ENCODE measurements around the gene KAT14.
"Not testable (repeated sequence)": the region's sequence is repeated elsewhere in the genome, so short reads cannot be mapped to it uniquely, and the experiment has no call there.

KAT14 gene, protein sequence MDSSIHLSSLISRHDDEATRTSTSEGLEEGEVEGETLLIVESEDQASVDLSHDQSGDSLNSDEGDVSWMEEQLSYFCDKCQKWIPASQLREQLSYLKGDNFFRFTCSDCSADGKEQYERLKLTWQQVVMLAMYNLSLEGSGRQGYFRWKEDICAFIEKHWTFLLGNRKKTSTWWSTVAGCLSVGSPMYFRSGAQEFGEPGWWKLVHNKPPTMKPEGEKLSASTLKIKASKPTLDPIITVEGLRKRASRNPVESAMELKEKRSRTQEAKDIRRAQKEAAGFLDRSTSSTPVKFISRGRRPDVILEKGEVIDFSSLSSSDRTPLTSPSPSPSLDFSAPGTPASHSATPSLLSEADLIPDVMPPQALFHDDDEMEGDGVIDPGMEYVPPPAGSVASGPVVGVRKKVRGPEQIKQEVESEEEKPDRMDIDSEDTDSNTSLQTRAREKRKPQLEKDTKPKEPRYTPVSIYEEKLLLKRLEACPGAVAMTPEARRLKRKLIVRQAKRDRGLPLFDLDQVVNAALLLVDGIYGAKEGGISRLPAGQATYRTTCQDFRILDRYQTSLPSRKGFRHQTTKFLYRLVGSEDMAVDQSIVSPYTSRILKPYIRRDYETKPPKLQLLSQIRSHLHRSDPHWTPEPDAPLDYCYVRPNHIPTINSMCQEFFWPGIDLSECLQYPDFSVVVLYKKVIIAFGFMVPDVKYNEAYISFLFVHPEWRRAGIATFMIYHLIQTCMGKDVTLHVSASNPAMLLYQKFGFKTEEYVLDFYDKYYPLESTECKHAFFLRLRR

DNA sequence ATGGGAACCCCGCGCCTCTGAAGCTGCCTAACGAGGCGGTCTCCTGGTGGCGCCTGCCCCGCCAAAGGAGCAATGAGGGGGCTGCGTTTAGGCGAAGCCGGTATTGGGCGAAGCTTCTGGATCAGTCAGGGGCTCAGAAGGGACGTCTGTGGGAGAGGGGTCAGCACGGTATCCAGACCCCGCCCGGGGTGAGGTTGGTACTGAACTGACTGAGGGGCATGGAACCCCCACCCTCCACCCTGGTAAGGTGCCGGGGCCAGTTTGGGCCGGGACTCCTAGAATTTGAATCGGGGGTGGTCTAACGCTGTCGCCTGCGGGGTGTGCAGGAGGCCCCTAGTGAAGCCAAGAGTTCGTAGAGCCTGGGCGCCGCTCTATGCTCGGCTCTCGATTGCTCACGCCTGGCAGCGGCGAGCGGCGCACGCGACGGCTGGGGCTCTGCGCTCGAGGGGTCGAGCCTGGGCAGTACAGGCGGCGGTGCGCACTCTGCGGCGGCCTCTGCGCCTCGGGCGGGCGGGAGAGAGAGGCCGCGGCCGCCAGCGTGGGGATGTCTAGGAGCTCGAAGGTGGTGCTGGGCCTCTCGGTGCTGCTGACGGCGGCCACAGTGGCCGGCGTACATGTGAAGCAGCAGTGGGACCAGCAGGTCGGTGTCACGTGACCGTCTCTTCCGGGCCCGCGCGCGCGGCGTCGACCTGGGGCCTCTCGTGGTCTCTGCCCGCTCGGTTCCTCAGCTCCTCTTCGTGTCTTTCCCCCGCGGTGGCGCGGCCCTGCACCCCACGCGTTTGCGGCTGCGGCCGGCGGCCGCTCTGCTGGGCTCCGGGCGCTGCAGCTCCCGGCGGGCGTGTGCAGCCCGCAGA is at the start of gene KAT14, which contains the start of gene PET117:
Gene KAT14 (plus strand): TSS at position 452 of the 854 bp plus-strand sequence. CDS start 4,798 bp downstream, outside the sequence.
Gene PET117 (plus strand): TSS at position 452 of the 854 bp plus-strand sequence. CDS start 93 bp downstream, at position 545.
- DNase-seq, result peak; percentile 87

DNA sequence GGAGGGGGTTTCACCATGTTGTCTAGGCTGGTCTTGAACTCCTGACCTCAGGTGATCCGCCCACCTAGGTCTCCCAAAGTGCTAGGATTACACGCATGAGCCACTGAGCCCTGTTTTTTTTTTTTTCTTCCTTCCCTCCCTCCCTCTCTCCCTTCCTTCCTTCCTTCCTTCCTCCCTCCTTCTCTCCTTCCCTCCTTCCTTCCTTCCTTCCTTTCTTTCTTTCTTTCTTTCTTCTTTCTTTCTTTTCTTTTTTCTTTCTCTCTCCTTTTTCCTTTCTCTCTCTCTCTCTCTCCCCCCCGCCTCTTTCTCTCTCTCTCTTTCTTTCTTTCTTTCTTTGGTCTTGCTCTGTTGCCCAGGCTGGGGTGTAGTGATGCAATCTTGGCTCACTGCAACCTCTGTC is 49.4 kb upstream of the KAT14 start:
- not testable (repeated sequence) for DNase-seq

DNA sequence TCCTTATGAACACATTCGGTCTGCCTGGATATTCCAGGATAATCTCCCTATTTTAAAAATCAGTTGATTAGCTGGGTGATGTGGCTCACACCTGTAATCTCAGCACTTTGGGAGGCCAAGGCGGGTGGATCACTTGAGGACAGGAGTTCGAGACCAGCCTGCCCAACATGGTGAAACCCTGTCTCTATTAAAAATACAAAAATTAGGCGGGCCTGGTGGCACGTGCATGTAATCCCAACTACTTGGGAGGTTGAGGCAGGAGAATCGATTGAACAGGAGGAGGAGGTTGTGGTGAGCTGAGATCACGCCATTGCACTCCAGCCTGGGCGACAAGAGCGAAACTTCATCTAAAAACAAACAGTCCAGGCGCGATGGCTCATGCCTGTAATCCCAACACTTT is 48.8 kb upstream of the KAT14 start:
- not testable (repeated sequence) for DNase-seq

DNA sequence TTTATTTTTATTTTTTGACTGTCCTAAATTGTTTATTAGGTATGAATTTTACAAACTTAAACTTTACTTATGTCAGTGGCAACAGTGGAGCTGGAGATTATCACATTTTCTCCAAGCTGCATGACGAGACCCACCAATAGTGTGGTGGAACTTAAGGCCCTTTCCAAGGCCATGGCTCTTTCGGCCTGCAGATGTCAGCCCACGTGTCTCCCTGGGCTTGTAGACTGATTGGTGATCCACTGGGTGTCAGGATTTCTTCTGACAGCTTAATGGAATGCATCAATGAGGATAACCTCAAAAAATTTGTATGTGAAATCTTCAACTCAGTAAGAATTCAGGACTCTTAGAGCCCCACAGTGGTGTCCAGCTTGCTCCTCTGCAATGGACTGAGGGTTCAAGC is 47.6 kb upstream of the KAT14 start:
- no peak for DNase-seq

DNA sequence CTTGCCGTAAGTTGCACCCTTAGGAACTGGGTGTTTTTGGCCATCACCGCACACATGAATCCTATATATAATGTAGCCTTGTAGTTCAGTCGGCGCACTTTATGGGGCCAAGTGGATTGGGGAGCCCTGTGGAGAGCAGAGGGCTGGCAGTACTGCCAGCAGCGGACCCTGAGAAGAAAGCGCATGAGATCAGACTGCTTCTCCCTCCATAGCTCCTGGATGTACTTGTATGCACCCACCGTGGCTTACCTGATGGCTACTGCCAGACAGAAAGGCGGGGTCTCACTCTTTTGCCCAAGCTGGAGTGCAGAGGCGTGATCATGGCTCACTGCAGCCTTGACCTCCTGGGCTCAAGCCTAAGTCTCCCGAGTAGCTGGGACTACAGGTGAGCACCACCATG is 47.2 kb upstream of the KAT14 start:
- no peak for DNase-seq

DNA sequence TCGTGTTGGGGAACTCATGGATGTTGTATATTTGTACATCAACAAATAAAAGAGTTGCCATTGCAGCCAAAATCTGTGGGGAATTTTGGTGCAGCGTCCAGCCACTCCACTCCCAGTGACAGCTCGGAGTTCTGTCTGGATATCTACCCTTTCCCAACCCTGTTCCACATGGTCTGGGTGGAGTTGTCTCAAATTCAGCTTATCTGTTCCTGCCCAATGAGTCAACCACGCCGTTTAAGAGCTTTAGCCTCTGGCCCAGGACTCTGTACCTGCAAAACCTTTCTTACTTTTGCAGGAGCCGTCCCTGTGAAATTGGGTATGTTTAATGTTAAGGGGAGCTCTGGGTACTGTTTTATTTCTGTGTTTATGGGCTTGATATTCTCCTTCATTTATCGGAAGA is 46.0 kb upstream of the KAT14 start:
- DNase-seq, result no peak

DNA sequence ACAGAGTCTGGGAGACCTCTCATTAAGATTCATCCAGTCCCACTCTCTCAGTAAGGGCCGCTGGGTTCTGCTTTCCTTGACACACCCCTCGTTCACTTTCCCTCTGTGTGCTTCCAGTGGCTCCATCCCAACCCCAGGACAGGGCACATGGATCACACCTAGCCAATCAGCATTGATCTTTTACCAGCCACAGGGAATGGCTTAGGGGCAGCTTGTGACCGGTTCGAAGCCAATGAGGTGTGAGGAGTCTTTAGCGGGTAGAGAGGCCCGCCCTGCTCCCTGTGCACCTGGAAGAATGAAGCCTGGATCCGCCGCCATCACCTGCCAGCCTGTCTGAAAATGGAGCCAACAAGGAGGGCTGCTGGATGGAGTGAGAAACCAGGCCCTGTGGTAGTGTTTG is 44.8 kb upstream of the KAT14 start:
- no peak for DNase-seq

DNA sequence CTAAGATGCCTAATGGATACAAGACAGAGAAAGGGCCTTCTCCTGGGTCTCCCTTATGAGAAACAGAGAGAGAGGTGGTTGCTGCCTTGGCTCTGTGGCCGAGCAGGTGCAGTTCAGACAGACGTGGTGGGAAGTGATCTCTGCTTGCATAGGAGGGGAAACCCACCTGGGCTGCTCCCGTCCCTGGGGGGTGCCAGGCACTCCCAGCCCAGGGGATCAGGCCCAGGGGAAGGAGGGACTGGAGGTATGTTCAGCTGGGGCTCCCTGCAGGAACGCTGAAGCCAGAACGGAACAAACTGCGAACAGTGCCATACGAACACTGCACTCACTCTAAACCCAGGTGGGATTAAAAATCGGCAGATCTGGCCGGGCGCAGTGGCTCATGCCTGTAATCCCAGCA is 44.3 kb upstream of the KAT14 start:
- DNase-seq, result no peak

DNA sequence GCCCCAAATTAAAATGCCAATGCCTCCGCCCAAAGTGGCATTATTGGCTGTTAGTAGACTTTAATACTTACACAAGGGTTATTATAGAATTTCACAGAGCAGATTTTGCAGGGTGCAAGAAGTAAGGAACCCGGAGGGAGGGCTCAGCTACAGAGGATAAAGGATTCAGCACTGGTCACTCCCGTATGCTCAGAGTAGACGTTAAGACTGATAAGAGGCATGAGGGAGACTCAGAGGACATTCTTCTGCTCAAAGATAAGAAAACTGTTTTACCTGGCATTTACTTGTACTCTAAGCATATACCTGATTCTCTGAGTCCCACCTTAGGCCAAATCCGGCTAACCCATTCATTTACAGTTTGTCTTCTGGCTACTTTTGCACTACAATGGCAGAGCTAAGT is 43.5 kb upstream of the KAT14 start:
- no peak for DNase-seq

DNA sequence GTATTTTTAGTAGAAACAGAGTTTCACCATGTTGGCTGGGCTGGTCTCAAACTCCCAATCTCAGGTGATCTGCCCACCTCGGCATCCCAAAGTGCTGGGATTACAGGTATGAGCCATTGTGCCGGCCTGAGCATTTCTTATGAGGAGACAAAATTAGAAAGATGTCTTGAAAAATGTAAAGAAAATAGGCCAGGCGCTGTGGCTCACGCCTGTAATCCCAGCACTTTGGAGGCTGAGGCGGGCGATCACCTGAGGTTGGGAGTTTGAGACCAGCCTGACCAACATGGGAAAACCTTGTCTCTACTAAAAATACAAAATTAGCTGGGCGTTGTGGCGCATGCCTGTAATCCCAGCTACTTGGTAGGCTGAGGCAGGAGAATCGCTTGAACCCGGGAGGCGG is 37.1 kb upstream of the KAT14 start:
- not testable (repeated sequence) for DNase-seq

DNA sequence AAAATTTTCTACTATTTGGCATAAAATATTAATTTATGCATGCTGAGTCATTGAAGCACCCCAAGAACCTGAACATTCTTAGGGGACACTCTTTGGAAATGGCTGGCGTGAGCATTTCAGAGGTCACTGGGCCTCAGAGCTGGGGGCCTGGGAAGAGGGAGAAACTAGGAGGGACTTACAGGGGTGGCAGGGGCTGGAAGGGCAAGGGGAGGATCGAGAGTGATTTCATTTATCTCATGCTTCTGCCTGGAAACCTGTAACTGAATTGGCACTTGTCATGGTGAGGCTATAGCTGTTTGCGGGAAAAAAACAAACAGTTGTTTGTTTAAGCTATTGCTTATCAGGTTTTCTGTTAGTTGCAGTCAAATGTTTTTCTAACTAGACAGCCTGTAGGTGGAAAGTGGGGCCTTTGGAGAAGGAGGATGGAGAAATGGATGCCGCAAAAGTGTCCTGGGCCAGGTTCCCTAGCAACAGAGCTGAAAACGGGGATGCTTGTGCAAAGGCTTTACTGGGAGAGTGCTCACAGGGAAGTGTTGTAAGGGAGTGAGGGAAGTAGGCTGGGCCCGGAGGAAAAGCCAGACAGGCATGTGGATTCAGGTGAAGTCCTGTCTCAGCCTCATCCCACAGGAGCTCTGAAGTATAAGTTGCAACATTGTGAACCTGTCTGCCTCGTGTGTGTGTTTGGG is 36.4 kb upstream of the KAT14 start:
- DNase-seq, result no peak

DNA sequence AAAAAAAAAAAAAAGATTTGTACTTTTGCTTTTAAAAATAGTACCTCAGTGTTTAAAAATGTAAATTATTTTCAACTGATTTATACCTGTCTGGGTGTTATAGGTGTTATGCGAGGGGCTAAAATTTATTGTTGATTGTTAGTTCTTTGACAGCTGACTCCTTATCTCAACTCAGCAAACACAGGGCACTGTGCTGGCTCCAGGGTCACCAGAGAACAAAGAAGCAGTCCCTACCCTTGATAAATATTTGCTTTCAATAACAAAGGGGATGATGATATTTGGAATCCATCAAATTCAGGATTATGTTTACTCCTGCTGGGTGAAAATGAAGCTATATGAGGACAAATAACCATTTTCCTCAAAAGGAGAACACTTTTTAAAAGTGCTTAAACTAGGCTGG is 34.2 kb upstream of the KAT14 start:
- DNase-seq, result no peak

DNA sequence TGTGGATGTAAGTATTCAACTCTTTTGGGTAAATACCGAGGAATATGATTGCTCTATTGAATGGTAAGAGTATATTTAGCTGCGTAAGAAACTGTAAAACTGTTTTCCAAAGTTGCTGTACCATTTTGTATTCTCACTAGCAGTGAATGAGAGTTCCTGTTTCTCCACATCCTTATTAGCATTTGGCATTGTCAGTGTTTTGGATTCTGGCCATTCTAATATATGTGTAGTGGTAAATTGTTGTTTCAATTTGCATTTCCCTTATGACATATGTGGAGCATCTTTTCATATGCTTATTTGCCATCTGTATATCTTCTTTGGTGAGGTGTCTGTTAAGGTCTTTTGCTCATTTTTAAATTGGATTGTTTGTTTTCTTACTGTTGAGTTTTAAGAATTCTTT is 29.3 kb upstream of the KAT14 start:
- DNase-seq, result no peak

DNA sequence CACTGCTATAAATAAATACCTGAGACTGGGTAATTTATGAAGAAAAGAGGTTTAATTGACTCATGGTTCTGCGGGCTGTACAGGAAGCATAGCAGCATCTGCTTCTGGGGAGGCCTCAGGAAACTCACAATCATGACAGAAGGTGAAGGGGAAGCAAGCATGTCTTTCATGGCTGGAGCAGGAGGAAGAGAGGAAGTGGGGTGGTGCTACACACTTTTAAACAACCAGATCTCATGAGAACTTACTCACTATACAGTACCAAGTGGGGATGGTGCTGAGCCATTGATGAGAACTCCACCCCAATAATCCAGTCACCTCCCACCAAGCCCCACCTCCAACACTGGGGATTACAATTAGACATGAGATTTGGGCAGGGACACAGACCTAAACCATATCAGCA is 9.1 kb upstream of the KAT14 start:
- DNase-seq, result not testable (repeated sequence)

DNA sequence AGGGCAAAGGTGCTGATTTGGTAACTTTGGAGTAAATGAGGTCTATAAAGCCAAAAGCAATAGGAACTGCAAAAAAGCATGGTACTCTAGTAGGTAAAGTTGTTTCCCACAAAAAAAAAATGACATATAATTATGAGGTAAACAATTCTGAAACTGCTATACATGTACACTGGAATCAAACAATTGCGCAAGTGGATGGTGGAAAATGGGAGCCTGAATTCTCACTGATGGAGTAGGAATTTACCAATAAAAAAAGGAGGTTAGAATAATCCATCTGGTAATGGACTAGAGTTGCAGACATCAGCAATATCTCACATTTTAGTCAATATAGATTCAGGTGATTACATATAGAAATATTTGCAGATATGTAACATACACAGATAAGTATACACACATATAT is 5.0 kb upstream of the KAT14 start:
- no peak for DNase-seq

DNA sequence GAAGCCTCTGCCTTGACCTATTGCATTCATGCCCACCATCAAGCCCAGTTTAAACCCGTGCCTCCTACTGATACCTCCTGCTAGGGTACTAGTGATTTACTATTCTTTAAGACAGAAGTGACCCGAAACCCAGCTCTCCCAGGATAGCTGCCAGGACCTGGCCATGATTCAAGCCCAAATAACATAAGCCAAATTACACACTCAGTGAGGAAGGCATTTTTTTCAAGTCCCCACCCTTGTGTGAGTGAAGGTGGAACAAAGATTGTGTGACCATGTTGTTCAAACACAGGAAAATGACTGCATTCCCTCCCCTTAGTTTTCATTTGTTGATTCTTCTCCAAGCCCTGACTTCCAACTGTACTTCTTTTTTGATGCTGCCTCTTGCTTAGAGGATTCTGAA is 3.7 kb upstream of the KAT14 start:
- no peak for DNase-seq

DNA sequence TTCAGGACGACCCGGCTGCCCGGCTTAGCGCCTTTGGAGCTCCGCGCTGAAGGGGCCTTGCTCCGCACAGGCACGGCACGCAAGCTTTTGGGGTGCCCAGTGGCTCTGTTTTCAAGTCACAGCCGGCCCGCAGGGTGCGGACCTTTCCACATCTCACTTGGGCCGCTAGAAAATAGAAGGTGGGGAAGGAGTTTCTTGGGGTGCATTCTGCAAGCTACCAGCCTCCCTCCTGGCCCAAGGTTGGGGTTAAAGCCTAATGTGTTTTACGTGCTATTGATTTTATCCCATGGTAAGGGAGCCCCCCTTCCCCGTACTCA is 561 bp downstream of the KAT14 start:
- DNase-seq, result no peak

DNA sequence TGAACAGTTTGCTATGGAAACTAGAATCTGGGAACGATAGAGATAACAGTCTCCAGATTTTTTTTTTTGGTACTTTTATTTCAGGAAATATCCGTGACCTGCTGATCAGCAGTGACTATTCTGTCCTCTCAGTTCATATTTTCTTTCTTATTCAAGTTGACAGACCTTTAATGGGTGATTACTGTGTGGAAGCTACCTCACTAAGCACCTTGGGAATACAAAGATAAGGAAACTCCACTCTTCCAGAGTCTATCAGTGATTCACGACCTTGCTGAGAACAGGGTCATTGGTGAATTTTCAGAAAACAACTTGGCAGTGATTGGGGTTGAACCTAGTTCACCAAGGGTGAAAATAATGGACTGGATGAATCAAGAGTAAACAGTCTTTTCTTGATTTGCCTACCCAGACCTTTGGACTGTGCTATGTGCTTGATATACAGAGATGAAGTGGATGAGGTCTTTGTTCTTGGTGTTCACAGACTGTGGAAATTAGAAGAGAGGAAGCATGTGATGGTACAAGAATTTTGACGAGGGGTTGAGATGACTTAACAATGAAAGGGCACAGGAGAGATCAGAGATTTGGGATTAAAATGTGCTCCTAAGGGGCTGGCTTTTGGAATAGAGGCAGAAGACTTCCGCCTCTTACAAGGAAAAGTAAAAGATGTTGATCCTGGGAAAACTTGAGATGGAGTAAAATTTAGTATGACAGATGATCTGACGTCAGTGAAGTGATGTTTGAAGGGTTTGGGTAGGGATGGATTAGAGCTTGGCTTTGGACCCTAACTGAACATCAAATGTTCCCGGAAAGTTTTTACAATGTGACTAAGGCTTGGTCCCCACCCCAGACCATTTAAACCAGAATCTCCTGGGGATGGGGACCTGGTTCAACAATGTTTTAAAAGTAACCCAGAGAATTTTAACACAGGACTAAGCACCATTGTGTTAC is 1.2 kb downstream of the KAT14 start:
- DNase-seq, result no peak

DNA sequence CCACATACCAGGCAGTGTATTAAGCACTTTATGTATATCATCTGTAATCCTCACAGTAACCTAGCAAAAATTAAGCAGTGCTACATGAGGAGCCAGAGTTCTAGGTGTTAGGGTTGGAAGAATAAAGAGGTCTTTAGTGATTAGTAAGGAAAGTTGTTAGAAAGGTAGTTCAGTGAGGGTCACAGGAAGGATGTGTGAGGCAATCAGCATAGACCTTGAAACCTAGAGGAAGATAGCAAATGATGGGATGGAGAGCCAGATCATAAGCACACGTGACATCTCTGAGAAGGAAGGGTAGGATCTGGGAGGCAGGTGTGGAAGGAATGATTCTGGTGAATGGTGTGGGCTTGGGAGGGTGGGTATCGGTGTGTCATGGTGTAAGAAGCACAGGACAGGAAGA is 2.2 kb downstream of the KAT14 start:
- no peak for DNase-seq

DNA sequence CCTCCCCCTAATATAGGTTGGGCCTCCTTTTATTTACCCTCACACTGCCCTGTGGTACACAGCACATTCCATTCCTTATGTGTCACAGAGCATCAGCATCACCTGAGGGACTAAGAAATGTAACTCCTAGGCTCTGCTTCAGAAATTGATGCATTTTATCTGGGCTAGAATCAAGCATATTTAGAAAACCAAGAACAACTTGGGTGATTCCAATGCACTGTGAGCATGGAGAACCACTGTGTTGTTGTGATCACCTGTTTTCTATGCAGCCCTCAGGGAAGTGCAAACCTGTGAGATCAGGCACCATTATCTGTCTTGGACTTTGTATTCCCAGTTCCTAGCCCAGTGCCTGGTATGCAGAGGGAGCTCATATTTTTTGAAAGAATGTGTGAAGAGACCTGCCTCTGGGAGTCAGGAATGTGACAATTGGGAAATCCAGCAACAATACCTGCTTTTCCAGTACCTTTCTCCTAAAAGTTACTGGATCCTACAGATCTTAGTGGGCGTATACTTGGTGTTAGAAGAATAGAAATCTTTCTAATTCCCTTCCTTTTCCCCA is 7.0 kb downstream of the KAT14 start:
- DNase-seq, result no peak

DNA sequence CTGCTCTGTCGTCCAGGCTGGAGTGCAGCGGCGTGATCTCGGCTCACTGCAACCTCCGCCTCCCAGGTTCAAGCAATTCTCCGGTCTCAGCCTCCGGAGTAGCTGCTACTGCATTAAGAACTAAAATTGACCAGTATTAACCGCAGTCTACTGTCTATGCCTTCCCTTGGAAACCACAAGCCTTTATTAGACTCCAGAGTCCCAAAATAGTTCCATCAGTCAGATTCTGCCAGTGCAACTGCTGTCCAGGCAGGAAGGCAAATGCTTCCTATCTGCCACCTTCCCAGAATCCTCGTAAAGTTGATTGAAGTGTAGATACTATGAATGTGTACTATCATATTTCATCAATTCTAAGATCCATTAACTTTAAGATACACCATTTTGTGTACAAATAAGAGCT is 16.7 kb downstream of the KAT14 start:
- no peak for DNase-seq

Measured in amniotic stem cell (primary cell).